ENCODE results near the gene LRP1B.

GRCh38 chr2:140356697-140357096 is 1774.1 kb downstream of the LRP1B start:
- no peak for TF ChIP-seq CTCF (IDR thresholded peaks at IDR 0.05)
- TF ChIP-seq POLR2AphosphoS5 (IDR thresholded peaks at IDR 0.05; ENCODE audit: insufficient read depth in 1 of 2, low read depth in 1 of 2) = no peak

Measured in vagina (tissue), 2 donors.